Suprapubic skin (tissue), 4 donors: ENCODE data around the gene SNX6. TPM values are rescaled to one million over a fixed set of nuclear protein-coding genes. Genes with fewer than 3 reads are reported as not detected.
"Not testable (repeated sequence)": the region's sequence is repeated elsewhere in the genome, so short reads cannot be mapped to it uniquely, and the experiment has no call there.

Experiments
- DNase-seq, 2 donors: peaks; one replicate each; pipeline ENCODE4 v3.0.0-alpha.2; 2019; ENCODE audit warnings: low spot score in 2 of 2
- H3K27ac ChIP-seq: fragments of 200-600 bp; sonication (generic); one replicate; pipeline ENCODE4 v1.5.1; 2019
- H3K27me3 ChIP-seq: fragments of 200-600 bp; sonication (generic); one replicate; pipeline ENCODE4 v1.5.1; 2019
- H3K36me3 ChIP-seq: fragments of 200-600 bp; sonication (generic); one replicate; pipeline ENCODE4 v1.5.1; 2019
- H3K4me1 ChIP-seq: fragments of 200-600 bp; sonication (generic); one replicate; pipeline ENCODE4 v1.5.1; 2019
- H3K4me3 ChIP-seq: fragments of 200-600 bp; sonication (generic); one replicate; pipeline ENCODE4 v1.5.1; 2019; ENCODE audit warnings: mild to moderate bottlenecking
- H3K9me3 ChIP-seq: fragments of 200-600 bp; sonication (generic); one replicate; pipeline ENCODE4 v1.5.1; 2019
- EP300 ChIP-seq: sonication (generic); formaldehyde crosslinking; IDR thresholded peaks from one replicate; pipeline ENCODE4 v1.6.1; 2017; ENCODE audit warnings: antibody characterized with exemption
- POLR2A ChIP-seq, 2 donors: fragments of 450-650 bp; IDR thresholded peaks; one replicate each; pipeline ENCODE4 v1.6.1; 2017; ENCODE audit warnings: antibody characterized with exemption in 2 of 2, mild to moderate bottlenecking in 2 of 2, moderate library complexity in 2 of 2
- POLR2AphosphoS5 ChIP-seq, 3 donors: sonication (generic); formaldehyde crosslinking; IDR thresholded peaks; one replicate each; pipeline ENCODE4 v1.6.1; 2017; ENCODE audit warnings: antibody characterized with exemption in 3 of 3
- WGBS: methylation state at CpG from one replicate; pipeline ENCODE4 v1.1.5; 2018; 5-methylcytosine and 5-hydroxymethylcytosine counted together
- total RNA-seq, 4 donors: library from RNA; depleted of rRNA; stranded (reverse); fragments of >200 nt; gene quantifications; one replicate each; pipeline ENCODE4 v1.1.0, GENCODE V29; 2016
- TF ChIP-seq, protein P1 (sequence below), 2 donors: fragments of 200-600 bp in 1 of 2; fragments of 450-650 bp in 1 of 2; sonication (generic) in 1 of 2; IDR thresholded peaks; one replicate each; pipeline ENCODE4 v1.5.1; 2016 to 2019; ENCODE audit warnings: antibody characterized with exemption in 2 of 2, mild to moderate bottlenecking in 1 of 2, moderate library complexity in 1 of 2

Gene SNX6
- total RNA-seq, 4 donors from 2014 or later, result 51.7 to 89.1 (median 70.9) TPM

DNA sequence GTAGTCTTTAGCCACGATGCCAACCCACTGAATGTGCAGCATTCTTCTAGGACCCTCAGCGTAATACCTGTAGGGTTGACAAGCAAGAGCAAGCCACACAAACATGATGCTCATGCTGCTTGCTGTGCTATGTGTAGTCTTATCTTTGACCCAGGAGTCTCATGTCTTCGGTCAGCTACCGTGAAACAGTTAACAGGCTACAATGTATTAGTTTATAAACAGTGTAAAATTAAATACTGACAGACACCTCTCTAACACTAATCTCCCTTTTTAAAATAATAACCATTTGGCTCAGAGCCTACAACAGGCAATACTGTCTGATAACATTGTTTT is 92.3 kb downstream of the SNX6 start:
- Histone ChIP-seq H3K4me1 (peaks cover 31% of the 10 kb centered on the region), H3K9me3 (no peaks in the 10 kb centered on the region), H3K27me3 (no peaks in the 10 kb centered on the region), H3K36me3 (peaks cover 33% of the 10 kb centered on the region), H3K27ac (no peak overlapping the region), H3K4me3 (peak overlapping the region; percentile 90)
- no peak for DNase-seq
- TF ChIP-seq EP300, result no peak
- TF ChIP-seq, protein P1, sequence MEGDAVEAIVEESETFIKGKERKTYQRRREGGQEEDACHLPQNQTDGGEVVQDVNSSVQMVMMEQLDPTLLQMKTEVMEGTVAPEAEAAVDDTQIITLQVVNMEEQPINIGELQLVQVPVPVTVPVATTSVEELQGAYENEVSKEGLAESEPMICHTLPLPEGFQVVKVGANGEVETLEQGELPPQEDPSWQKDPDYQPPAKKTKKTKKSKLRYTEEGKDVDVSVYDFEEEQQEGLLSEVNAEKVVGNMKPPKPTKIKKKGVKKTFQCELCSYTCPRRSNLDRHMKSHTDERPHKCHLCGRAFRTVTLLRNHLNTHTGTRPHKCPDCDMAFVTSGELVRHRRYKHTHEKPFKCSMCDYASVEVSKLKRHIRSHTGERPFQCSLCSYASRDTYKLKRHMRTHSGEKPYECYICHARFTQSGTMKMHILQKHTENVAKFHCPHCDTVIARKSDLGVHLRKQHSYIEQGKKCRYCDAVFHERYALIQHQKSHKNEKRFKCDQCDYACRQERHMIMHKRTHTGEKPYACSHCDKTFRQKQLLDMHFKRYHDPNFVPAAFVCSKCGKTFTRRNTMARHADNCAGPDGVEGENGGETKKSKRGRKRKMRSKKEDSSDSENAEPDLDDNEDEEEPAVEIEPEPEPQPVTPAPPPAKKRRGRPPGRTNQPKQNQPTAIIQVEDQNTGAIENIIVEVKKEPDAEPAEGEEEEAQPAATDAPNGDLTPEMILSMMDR (IDR thresholded peaks at IDR 0.05), result no peak
- WGBS, result 86% methylated on average over 4 of the region's 4 CpGs

DNA sequence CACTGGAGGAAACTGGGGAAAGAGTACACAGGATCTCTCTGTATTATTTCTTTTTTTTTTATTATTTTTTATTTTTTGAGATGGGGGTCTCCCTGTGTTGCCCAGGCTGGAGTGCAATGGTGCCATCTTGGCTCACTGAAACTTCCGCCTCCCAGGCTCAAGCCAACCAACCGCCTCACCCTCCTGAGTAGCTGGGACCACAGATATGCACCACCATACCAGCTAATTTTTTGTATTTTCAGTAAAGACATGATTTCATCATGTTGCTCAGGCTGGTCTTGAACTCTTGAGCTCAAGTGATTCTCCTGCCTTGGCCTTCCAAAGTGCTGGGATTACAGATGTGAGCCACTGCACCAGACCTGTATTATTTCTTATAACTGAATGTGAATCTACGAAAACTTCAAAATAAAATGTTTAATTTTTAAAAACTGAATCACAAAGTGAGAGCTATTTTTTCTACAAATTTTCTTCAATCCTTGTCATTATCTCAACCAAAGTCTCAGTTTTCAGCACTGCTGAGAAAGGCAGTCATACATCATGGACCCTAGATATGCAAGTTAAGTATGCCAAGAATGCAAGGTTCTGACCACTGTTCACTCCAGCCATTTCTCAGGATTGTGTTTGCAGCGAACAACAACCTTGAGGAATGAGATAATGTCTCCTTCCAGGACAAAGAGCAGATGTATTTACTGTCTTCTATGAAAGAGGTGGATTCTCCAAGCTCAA is 92.8 kb downstream of the SNX6 start:
- peaks cover 31% of the 10 kb centered on the region for H3K4me1 ChIP-seq
- H3K9me3 ChIP-seq, result no peaks in the 10 kb centered on the region
- no peak overlapping the region for H3K27ac ChIP-seq
- TF ChIP-seq POLR2A (IDR thresholded peaks at IDR 0.05) (no peak), POLR2AphosphoS5 (IDR thresholded peaks at IDR 0.05) (no peak), EP300 (no peak)
- TF ChIP-seq, protein P1 (IDR thresholded peaks at IDR 0.05), result no peak
- no peak for DNase-seq
- no peak overlapping the region for H3K4me3 ChIP-seq
- 89% methylated on average over 4 of the region's 4 CpGs for WGBS
- H3K36me3 ChIP-seq, result peaks cover 38% of the 10 kb centered on the region
- no peaks in the 10 kb centered on the region for H3K27me3 ChIP-seq

DNA sequence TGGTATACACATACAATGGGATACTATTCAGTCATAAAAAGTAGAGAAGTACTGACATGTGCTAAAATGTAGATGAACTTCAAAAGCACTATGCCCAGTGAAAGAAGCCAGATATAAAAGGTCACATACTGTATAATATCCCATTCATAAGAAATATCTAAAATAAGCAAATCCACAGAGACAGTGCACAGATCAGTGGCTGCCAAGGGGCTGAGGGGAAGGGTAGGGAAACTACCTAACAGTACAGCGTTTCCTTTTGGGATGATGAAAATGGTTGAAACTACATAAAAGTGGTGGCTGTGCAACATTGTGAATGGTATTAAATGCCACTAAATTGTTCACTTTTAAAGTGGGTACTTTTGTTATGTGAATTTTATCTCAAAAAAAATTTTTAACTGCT is 102.4 kb downstream of the SNX6 start:
- no peaks in the 10 kb centered on the region for H3K9me3 ChIP-seq
- H3K27me3 ChIP-seq, result no peaks in the 10 kb centered on the region
- no peak overlapping the region for H3K27ac ChIP-seq
- TF ChIP-seq POLR2AphosphoS5 (IDR thresholded peaks at IDR 0.05), result no peak
- TF ChIP-seq POLR2A (IDR thresholded peaks at IDR 0.05), result no peak
- TF ChIP-seq, protein P1 (IDR thresholded peaks at IDR 0.05), result no peak
- no peak for TF ChIP-seq EP300
- no peak for DNase-seq
- peaks cover 98% of the 10 kb centered on the region for H3K36me3 ChIP-seq
- 95% methylated on average over 1 of the region's 1 CpG for WGBS
- no peaks in the 10 kb centered on the region for H3K4me1 ChIP-seq
- no peak overlapping the region for H3K4me3 ChIP-seq

DNA sequence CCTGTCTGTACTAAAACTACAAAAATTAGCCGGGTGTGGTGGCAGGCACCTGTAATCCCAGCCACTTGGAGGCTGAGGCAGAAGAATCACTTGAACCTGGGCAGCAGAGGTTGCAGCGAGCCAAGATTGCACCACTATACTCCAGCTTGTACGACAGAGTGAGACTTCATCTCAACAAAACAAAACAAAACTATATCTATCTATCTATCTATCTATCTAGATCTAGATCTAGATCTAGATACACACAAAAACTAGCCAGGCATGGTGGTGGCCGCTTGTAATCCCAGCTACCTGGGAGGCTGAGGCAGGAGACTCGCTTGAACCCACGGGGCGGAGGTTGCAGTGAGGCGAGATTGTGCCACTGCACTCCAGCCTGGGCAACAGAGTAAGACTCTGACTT is 105.7 kb downstream of the SNX6 start:
- not testable (repeated sequence) for H3K27ac ChIP-seq, H3K4me3 ChIP-seq, H3K27me3 ChIP-seq, DNase-seq, H3K9me3 ChIP-seq, H3K4me1 ChIP-seq
- H3K36me3 ChIP-seq, result peaks cover 99% of the 10 kb centered on the region
- WGBS, result 96% methylated on average over 8 of the region's 8 CpGs

DNA sequence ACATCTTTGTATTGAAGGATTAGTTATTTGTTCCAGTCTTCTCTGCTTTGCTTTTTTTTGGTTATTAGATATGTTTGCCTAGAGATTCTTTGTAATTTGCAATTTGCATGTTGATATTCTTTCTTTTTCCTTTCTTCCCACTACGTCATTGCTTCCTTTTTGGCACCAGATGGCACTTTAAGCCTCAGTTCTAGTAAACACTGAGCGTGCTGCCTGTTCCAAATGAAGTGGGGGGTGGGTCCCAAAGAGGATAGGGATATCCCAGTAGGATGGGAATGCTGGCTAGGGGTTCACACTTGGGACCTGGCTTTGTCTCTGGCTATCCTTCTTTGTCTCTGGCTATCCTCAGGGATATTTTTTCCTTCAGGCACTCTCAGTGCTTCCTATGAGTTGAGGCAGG is 107.5 kb downstream of the SNX6 start:
- WGBS, result 89% methylated on average over 2 of the region's 2 CpGs
- peaks cover 100% of the 10 kb centered on the region for H3K36me3 ChIP-seq
- H3K27ac ChIP-seq, result no peak overlapping the region
- H3K27me3 ChIP-seq, result no peaks in the 10 kb centered on the region
- no peak overlapping the region for H3K4me3 ChIP-seq
- no peaks in the 10 kb centered on the region for H3K9me3 ChIP-seq
- no peak for DNase-seq
- no peaks in the 10 kb centered on the region for H3K4me1 ChIP-seq
- TF ChIP-seq, protein P1 (IDR thresholded peaks at IDR 0.05), result no peak
- TF ChIP-seq POLR2A (IDR thresholded peaks at IDR 0.05) (no peak), EP300 (no peak), POLR2AphosphoS5 (IDR thresholded peaks at IDR 0.05) (no peak)

DNA sequence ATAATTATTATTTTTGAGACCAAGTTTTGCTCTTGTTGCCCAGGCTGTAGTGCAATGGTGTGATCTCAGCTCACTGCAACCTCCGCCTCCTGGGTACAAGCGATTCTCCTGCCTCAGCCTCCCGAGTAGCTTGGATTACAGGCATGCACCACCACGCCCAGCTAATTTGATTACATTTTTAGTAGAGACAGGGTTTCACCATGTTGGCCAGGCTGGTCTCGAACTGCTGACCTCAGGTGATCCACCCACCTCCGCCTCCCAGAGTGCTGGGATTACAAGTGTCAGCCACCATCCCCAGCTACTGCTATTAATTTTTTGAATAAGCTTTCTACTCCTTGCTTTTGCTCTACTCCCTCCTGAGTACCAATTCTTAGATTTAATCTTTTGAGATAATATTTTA is 108.9 kb downstream of the SNX6 start:
- H3K27ac ChIP-seq, H3K4me3 ChIP-seq, H3K27me3 ChIP-seq, H3K4me1 ChIP-seq, H3K9me3 ChIP-seq, DNase-seq: not testable (repeated sequence)
- WGBS, result 95% methylated on average over 6 of the region's 6 CpGs
- peaks cover 96% of the 10 kb centered on the region for H3K36me3 ChIP-seq

DNA sequence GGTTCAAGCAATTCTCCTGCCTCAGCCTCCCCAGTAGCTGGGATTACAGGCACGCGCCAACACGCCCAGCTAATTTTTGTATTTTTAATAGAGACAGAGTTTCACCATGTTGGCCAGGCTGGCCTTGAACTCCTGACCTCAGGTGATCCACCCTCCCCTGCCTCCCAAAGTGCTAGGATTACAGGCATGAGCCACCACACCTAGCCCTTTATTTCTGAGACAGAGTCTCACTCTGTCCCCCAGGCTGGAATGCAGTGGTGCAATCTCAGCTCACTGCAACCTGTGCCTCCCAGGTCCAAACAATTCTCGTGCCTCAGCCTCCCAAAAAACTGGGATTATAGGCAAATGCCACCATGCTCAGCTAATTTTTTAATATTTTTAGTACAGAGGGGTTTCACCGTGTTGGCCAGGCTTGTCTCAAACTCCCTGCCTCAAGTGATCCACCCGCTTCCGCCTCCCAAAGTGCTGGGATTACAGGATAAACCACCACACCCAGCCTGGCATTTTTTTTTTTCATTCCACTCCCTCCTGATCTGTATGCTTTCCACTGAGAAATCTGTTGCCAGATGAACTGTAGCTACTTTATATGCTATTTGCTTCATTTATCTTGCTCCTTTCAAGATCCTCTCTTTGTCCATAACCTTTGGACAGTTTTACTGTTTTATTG is 109.5 kb downstream of the SNX6 start:
- WGBS, result 93% methylated on average over 7 of the region's 7 CpGs

More for the DNA sequence above, 109.5 kb downstream of the SNX6 start:
- H3K27ac ChIP-seq, H3K4me3 ChIP-seq, H3K27me3 ChIP-seq, H3K9me3 ChIP-seq, H3K4me1 ChIP-seq, DNase-seq: not testable (repeated sequence)
- H3K36me3 ChIP-seq, result peaks cover 95% of the 10 kb centered on the region
